Measurements from ENCODE around the gene PREX1.
A peak's percentile ranks its signal among the peaks of the same experiment; 100 is the strongest.

PREX1 gene

GRCh38 chr20:48684501-48685041 lies 143.2 kb downstream of the PREX1 start:
- H3K23ac ChIP-seq (ENCODE audit: low read depth, low read length, poor library complexity): no peak overlapping the region
- H2AK5ac ChIP-seq (ENCODE audit: low read depth, low read length): peak overlapping the region; percentile 16
- peak overlapping the region; percentile 64 for H3K14ac ChIP-seq (ENCODE audit: low read length)
- H3K4me1 ChIP-seq (ENCODE audit: control insufficient read depth in 2 of 2, insufficient read depth in 1 of 2, low read depth in 1 of 2, low read length in 2 of 2): peaks cover 0 to 29% of the 10 kb centered on the region in 2 donors
- H3K4me2 ChIP-seq (ENCODE audit: insufficient read depth, low read length, poor library complexity, severe bottlenecking): no peak overlapping the region
- H2BK15ac ChIP-seq (ENCODE audit: low read length): peak overlapping the region; percentile 29
- no peak overlapping the region for H3K27ac ChIP-seq (replicated peaks; ENCODE audit: low read length)
- no peak overlapping the region for H4K91ac ChIP-seq (ENCODE audit: low read depth, low read length, poor library complexity)
- peak overlapping the region; percentile 25 for H2BK5ac ChIP-seq (ENCODE audit: low read length)
- H3K9ac ChIP-seq (ENCODE audit: low read depth, low read length, poor library complexity): no peak overlapping the region
- no peak overlapping the region for H4K8ac ChIP-seq (ENCODE audit: low read depth, low read length)
- H3K27me3 ChIP-seq (ENCODE audit: control insufficient read depth in 3 of 3, insufficient read depth in 3 of 3, low read depth in 1 of 3, low read length in 3 of 3): no peaks in the 10 kb centered on the region
- no peaks in the 10 kb centered on the region for H3K9me3 ChIP-seq (replicated peaks in 1 of 2; ENCODE audit: control insufficient read depth in 2 of 2, insufficient read depth in 1 of 2, low read depth in 1 of 2, low read length in 2 of 2)
- no CpG with 5 or more reads among the region's 14 CpGs for WGBS, 2 donors (ENCODE audit: extremely low coverage in 2 of 2, insufficient read length in 2 of 2, insufficient replicate concordance in 1 of 2)
- H2AFZ ChIP-seq (ENCODE audit: low read length): no peak overlapping the region
- peak overlapping the region; percentile 77 for H2BK12ac ChIP-seq (ENCODE audit: low read length)
- DNase-seq (ENCODE audit: low spot score): no peak
- H3K79me1 ChIP-seq (ENCODE audit: low read depth, low read length): no peaks in the 10 kb centered on the region
- H3K18ac ChIP-seq (ENCODE audit: low read length): peak overlapping the region; percentile 39
- no peak overlapping the region for H2BK120ac ChIP-seq (ENCODE audit: low read depth, low read length)
- peaks cover 0 to 99% of the 10 kb centered on the region in 2 donors for H3K36me3 ChIP-seq (replicated peaks in 1 of 2; ENCODE audit: control insufficient read depth in 2 of 2, insufficient read depth in 2 of 2, low read length in 2 of 2)
- H3K4ac ChIP-seq (ENCODE audit: low read length): no peak overlapping the region
- peak overlapping the region in 1 of 2 donors; percentile 13 for H3K4me3 ChIP-seq (ENCODE audit: low read length in 2 of 2)

GRCh38 chr20:48683467-48684175 lies 144.2 kb downstream of the PREX1 start:
- no peak overlapping the region for H2BK5ac ChIP-seq (ENCODE audit: low read length)

DNA sequence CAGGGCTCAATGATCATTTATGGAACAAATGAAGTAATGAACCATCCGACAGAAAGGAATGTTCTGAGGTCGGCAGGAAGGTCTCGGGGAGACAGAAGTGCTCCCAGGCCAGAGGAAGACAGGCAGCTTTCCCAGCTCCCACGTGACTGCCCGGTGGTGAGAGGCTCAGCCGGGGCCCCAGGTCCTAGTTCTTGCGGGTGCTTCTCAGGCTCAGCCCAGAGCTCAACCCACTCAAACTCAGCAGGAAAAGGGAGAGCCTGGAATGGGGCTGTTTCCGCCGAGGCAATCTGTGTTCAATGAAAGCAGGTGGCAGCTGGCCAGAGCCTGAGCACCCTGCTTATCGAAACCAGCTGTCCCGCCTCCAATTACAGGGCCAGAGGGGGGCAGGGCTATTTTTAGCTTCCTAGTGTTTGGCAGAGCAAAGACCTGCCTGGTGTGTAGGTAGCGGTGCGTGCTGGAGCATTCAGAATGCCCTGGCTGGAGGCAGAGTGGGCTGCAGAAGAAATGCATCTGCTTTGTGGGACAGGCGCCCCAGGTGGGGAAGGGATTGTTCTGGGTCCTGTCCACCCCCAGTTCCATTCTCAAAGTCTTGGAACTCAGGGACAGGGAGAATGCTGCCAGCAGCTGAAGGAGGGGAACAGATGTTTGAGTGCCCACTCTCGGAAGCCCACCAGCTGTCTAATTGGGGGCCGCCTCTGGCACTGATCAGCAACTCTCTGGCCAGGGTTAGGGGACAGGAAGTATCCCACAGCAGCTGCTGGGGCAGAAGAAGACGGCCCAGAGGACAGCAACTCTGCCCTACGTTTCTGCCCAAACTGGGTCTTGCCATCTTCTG lies 145.1 kb downstream of the PREX1 start:
- H2BK15ac ChIP-seq (ENCODE audit: low read length): peak overlapping the region; percentile 42
- H2AK5ac ChIP-seq (ENCODE audit: low read depth, low read length): peak overlapping the region; percentile 95
- H3K9me3 ChIP-seq (replicated peaks in 1 of 2; ENCODE audit: control insufficient read depth in 2 of 2, insufficient read depth in 1 of 2, low read depth in 1 of 2, low read length in 2 of 2): no peaks in the 10 kb centered on the region
- no peak overlapping the region for H4K91ac ChIP-seq (ENCODE audit: low read depth, low read length, poor library complexity)
- no peak overlapping the region for H3K23ac ChIP-seq (ENCODE audit: low read depth, low read length, poor library complexity)
- H3K4me1 ChIP-seq (ENCODE audit: control insufficient read depth in 2 of 2, insufficient read depth in 1 of 2, low read depth in 1 of 2, low read length in 2 of 2): peaks cover 0 to 29% of the 10 kb centered on the region in 2 donors
- no peak overlapping the region for H3K4ac ChIP-seq (ENCODE audit: low read length)
- H3K36me3 ChIP-seq (replicated peaks in 1 of 2; ENCODE audit: control insufficient read depth in 2 of 2, insufficient read depth in 2 of 2, low read length in 2 of 2): peaks cover 0 to 98% of the 10 kb centered on the region in 2 donors
- no peak overlapping the region for H3K14ac ChIP-seq (ENCODE audit: low read length)
- H3K4me3 ChIP-seq (ENCODE audit: low read length in 2 of 2): no peak overlapping the region
- H4K8ac ChIP-seq (ENCODE audit: low read depth, low read length): no peak overlapping the region
- no peaks in the 10 kb centered on the region for H3K79me1 ChIP-seq (ENCODE audit: low read depth, low read length)
- no peak overlapping the region for H2AFZ ChIP-seq (ENCODE audit: low read length)
- H2BK5ac ChIP-seq (ENCODE audit: low read length): no peak overlapping the region
- peak overlapping the region; percentile 29 for H3K4me2 ChIP-seq (ENCODE audit: insufficient read depth, low read length, poor library complexity, severe bottlenecking)
- H3K27me3 ChIP-seq (ENCODE audit: control insufficient read depth in 3 of 3, insufficient read depth in 3 of 3, low read depth in 1 of 3, low read length in 3 of 3): no peaks in the 10 kb centered on the region
- no CpG with 5 or more reads among the region's 18 CpGs for WGBS, 2 donors (ENCODE audit: extremely low coverage in 2 of 2, insufficient read length in 2 of 2, insufficient replicate concordance in 1 of 2)
- H2BK12ac ChIP-seq (ENCODE audit: low read length): peak overlapping the region; percentile 30
- peak overlapping the region; percentile 69 for H3K27ac ChIP-seq (replicated peaks; ENCODE audit: low read length)
- H2BK120ac ChIP-seq (ENCODE audit: low read depth, low read length): peak overlapping the region; percentile 37
- DNase-seq (ENCODE audit: low spot score): peak; percentile 48
- peak overlapping the region; percentile 53 for H3K9ac ChIP-seq (ENCODE audit: low read depth, low read length, poor library complexity)
- H3K18ac ChIP-seq (ENCODE audit: low read length): peak overlapping the region; percentile 91

More at GRCh38 chr20:48683467-48684175, 144.2 kb downstream of the PREX1 start:
- Histone ChIP-seq H2AK5ac (ENCODE audit: low read depth, low read length) (peak overlapping the region; percentile 95), H3K9ac (ENCODE audit: low read depth, low read length, poor library complexity) (no peak overlapping the region), H3K4me3 (ENCODE audit: low read length in 2 of 2) (no peak overlapping the region), H4K8ac (ENCODE audit: low read depth, low read length) (peak overlapping the region; percentile 30), H2BK120ac (ENCODE audit: low read depth, low read length) (peak overlapping the region; percentile 37), H2BK12ac (ENCODE audit: low read length) (peak overlapping the region; percentile 30), H3K4me2 (ENCODE audit: insufficient read depth, low read length, poor library complexity, severe bottlenecking) (no peak overlapping the region), H3K27ac (replicated peaks; ENCODE audit: low read length) (peak overlapping the region; percentile 69), H2AFZ (ENCODE audit: low read length) (no peak overlapping the region), H3K27me3 (ENCODE audit: control insufficient read depth in 3 of 3, insufficient read depth in 3 of 3, low read depth in 1 of 3, low read length in 3 of 3) (no peaks in the 10 kb centered on the region), H3K18ac (ENCODE audit: low read length) (peak overlapping the region; percentile 91), H3K4ac (ENCODE audit: low read length) (no peak overlapping the region), H4K91ac (ENCODE audit: low read depth, low read length, poor library complexity) (peak overlapping the region; percentile 57), H3K23ac (ENCODE audit: low read depth, low read length, poor library complexity) (no peak overlapping the region), H3K36me3 (replicated peaks in 1 of 2; ENCODE audit: control insufficient read depth in 2 of 2, insufficient read depth in 2 of 2, low read length in 2 of 2) (peaks cover 0 to 99% of the 10 kb centered on the region in 2 donors), H3K9me3 (replicated peaks in 1 of 2; ENCODE audit: control insufficient read depth in 2 of 2, insufficient read depth in 1 of 2, low read depth in 1 of 2, low read length in 2 of 2) (no peaks in the 10 kb centered on the region), H3K14ac (ENCODE audit: low read length) (no peak overlapping the region), H3K79me1 (ENCODE audit: low read depth, low read length) (no peaks in the 10 kb centered on the region), H3K4me1 (ENCODE audit: control insufficient read depth in 2 of 2, insufficient read depth in 1 of 2, low read depth in 1 of 2, low read length in 2 of 2) (peaks cover 0 to 29% of the 10 kb centered on the region in 2 donors), H2BK15ac (ENCODE audit: low read length) (peak overlapping the region; percentile 42)
- WGBS, 2 donors (ENCODE audit: extremely low coverage in 2 of 2, insufficient read length in 2 of 2, insufficient replicate concordance in 1 of 2): no CpG with 5 or more reads among the region's 12 CpGs
- DNase-seq (ENCODE audit: low spot score): no peak
